IPS-18a (cell line): Measurements from ENCODE around the gene GAA.

ENCODE experiments used
- H3K27ac ChIP-seq: one replicate; pipeline ENCODE4 v1.5.1; 2013; ENCODE audit warnings: low read length
- H3K27me3 ChIP-seq: one replicate; pipeline ENCODE4 v1.6.1; 2013; ENCODE audit warnings: mild to moderate bottlenecking, low read length; ENCODE audit not compliant: control insufficient read depth, insufficient read depth
- H3K36me3 ChIP-seq: one replicate; pipeline ENCODE4 v1.6.1; 2013; ENCODE audit warnings: low read depth, low read length; ENCODE audit not compliant: control insufficient read depth
- H3K4me1 ChIP-seq: one replicate; pipeline ENCODE4 v1.6.1; 2013; ENCODE audit warnings: low read depth, low read length; ENCODE audit not compliant: control insufficient read depth
- H3K4me3 ChIP-seq: one replicate; pipeline ENCODE4 v1.5.1; 2013; ENCODE audit warnings: low read length
- H3K9ac ChIP-seq: one replicate; pipeline ENCODE4 v1.6.1; 2013; ENCODE audit warnings: mild to moderate bottlenecking, low read length, moderate library complexity
- H3K9me3 ChIP-seq: one replicate; pipeline ENCODE4 v1.6.1; 2013; ENCODE audit warnings: low read depth, low read length; ENCODE audit not compliant: control insufficient read depth

GAA gene

DNA sequence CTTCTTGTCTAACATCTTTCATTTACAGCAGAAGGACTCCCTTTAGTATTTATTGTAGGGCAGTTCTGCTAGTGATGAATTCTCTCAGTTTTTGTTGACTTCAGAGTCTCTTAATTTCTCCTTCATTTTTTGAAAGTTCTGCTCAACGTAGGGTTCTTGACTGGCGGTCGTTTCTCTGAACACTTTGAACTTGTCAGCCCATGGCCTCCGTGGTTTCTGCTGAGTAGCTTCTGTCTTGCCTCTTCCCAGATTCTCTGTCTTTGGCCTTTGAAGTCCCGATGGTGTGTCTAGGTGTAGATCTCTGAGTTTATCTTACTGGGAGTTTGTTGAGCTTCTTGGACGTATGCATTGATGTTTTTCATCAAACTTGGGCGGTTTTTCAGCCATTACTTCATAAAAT lies 13.4 kb downstream of the GAA start:
- Histone ChIP-seq H3K9me3 (no peaks in the 10 kb centered on the region), H3K36me3 (no peaks in the 10 kb centered on the region), H3K4me1 (no peaks in the 10 kb centered on the region), H3K27me3 (no peaks in the 10 kb centered on the region), H3K9ac (no peak overlapping the region), H3K4me3 (no peak overlapping the region), H3K27ac (no peak overlapping the region)

DNA sequence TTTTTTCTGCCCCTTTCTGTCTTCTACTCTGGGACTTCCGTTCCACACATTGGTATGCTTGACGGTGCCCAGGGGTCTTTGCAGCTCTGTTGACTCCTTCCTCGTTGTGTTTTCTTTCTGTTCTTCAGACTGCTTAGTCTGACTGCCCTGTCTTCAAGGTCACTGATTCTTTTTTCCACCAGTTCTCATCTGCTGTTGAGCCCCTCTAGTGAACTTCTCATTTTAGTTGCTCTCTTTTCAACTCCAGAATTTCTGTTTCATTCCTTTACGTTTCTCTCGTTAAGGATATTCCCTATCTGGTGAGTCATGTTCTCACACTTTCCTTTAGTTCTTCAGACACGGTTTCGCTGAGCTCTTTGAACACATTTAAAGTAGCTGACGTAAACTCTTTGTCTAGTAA lies 13.8 kb downstream of the GAA start:
- no peaks in the 10 kb centered on the region for H3K9me3 ChIP-seq
- no peaks in the 10 kb centered on the region for H3K27me3 ChIP-seq
- H3K4me3 ChIP-seq, result no peak overlapping the region
- H3K4me1 ChIP-seq, result no peaks in the 10 kb centered on the region
- no peak overlapping the region for H3K9ac ChIP-seq
- H3K27ac ChIP-seq, result no peak overlapping the region
- no peaks in the 10 kb centered on the region for H3K36me3 ChIP-seq

DNA sequence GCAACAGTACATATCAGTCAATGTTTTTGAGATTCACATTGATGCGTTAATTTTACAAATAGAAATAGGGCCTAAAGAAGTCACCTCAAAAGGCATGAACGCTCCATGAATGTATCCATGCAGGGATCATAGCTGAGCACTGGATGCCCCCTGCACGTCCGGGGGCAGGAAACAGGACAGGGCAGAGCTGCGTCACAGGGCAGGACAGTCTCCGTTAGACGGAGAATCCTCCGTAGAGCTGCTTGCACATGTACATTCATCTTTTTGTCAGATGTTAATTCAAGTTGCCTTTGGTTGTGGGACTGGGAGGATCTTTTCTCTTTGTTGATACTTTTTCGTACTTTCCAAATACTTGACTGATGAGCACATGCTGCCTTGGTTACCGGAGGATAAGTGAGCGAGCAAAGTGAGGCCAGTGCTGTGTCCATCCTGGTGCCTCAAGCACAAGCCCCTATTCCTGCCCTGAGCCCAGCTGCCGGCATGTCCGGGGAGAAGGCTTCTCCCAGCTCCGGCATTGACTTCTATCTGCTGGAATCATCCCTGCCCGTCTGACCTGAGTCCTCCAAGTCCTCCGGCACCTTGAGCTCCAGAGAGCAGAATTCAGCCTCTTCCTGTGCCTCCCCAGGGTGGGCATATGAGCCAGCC lies 15.0 kb downstream of the GAA start:
- Histone ChIP-seq H3K4me3 (no peak overlapping the region), H3K9ac (no peak overlapping the region), H3K36me3 (no peaks in the 10 kb centered on the region), H3K27me3 (no peaks in the 10 kb centered on the region), H3K27ac (no peak overlapping the region), H3K9me3 (no peaks in the 10 kb centered on the region), H3K4me1 (no peaks in the 10 kb centered on the region)

DNA sequence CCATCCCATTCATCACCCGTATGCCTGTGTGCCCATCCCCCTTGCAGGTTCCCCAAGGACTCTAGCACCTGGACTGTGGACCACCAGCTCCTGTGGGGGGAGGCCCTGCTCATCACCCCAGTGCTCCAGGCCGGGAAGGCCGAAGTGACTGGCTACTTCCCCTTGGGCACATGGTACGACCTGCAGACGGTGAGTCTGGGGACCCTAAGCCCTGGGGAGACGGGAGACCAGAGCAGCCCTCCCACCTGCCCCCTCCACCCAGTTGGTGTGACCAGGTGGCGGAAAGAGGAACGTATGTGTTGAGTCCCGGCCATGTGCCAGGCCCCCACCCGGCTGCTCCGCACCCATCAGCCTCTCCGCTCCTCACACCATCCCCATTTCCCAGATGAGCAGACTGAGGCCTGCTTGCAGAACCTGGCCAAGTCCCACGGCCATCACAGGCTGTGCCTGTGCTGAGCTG lies 15.6 kb downstream of the GAA start:
- no peak overlapping the region for H3K4me3 ChIP-seq
- H3K4me1 ChIP-seq, result no peaks in the 10 kb centered on the region
- H3K27ac ChIP-seq, result no peak overlapping the region
- H3K9ac ChIP-seq, result no peak overlapping the region
- H3K36me3 ChIP-seq, result no peaks in the 10 kb centered on the region
- H3K27me3 ChIP-seq, result no peaks in the 10 kb centered on the region
- no peaks in the 10 kb centered on the region for H3K9me3 ChIP-seq

DNA sequence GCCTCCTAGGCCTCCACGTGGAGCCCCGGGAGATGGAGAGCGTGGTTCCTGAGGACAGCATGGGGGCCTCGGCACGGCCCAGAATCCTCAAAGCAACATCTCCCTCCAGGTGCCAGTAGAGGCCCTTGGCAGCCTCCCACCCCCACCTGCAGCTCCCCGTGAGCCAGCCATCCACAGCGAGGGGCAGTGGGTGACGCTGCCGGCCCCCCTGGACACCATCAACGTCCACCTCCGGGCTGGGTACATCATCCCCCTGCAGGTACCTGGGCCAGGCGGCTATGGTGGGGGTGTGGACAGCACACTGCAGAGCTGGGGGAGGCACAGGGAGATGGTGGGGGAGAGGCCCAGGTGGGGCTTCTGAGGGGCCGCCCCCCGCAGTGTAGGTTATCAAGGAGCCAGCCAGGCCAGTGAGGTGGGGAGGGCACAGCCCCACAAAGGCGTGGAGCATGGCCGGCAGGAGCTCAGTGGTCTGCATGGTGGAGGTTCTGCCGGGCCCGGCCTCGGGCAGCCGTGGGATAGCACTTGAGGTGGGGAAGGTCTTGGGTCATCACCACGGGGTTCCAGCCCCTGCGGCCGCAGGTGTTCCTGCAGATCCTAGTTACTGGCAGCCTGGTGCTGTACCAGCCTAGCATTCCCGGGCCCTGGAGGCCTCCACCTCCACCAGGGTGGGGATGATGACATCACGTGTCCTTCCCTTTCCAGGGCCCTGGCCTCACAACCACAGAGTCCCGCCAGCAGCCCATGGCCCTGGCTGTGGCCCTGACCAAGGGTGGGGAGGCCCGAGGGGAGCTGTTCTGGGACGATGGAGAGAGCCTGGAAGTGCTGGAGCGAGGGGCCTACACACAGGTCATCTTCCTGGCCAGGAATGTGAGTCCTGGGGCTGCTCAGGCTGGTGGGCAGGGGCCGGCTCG lies 16.4 kb downstream of the GAA start:
- Histone ChIP-seq H3K9me3 (no peaks in the 10 kb centered on the region), H3K9ac (no peak overlapping the region), H3K36me3 (no peaks in the 10 kb centered on the region), H3K27ac (no peak overlapping the region), H3K27me3 (no peaks in the 10 kb centered on the region), H3K4me3 (no peak overlapping the region), H3K4me1 (no peaks in the 10 kb centered on the region)

DNA sequence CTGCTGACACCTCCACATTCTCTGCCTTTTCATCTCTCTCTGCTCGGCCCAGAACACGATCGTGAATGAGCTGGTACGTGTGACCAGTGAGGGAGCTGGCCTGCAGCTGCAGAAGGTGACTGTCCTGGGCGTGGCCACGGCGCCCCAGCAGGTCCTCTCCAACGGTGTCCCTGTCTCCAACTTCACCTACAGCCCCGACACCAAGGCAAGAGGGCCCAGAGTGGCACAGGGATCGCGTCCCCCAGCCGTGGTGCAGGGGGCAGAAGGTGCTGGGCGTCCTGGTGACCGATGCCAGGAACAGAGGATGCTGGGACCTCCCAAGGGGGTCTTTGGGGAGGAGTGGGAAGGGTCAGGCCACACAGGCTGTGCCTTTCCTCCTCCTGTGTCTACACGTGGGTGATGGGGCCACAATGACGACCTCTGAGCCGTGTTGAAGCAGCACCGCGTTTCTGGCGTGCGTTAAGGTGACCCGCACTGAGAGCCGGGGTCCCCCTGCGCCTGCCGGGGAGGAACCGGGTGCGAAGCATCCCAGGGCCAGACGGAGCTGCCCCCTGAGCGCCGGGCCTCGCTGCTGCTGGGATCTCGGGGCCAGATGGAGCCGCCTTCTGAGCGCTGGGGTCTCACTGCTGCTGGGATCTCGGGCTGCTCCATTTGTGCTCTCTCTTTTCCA lies 17.4 kb downstream of the GAA start:
- H3K36me3 ChIP-seq, result no peaks in the 10 kb centered on the region
- H3K27ac ChIP-seq, result no peak overlapping the region
- no peak overlapping the region for H3K9ac ChIP-seq
- H3K9me3 ChIP-seq, result no peaks in the 10 kb centered on the region
- peaks cover under 1% of the 10 kb centered on the region for H3K4me1 ChIP-seq
- no peak overlapping the region for H3K4me3 ChIP-seq
- H3K27me3 ChIP-seq, result no peaks in the 10 kb centered on the region

DNA sequence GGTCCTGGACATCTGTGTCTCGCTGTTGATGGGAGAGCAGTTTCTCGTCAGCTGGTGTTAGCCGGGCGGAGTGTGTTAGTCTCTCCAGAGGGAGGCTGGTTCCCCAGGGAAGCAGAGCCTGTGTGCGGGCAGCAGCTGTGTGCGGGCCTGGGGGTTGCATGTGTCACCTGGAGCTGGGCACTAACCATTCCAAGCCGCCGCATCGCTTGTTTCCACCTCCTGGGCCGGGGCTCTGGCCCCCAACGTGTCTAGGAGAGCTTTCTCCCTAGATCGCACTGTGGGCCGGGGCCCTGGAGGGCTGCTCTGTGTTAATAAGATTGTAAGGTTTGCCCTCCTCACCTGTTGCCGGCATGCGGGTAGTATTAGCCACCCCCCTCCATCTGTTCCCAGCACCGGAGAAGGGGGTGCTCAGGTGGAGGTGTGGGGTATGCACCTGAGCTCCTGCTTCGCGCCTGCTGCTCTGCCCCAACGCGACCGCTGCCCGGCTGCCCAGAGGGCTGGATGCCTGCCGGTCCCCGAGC lies 17.9 kb downstream of the GAA start:
- Histone ChIP-seq H3K36me3 (no peaks in the 10 kb centered on the region), H3K4me3 (no peak overlapping the region), H3K9me3 (no peaks in the 10 kb centered on the region), H3K27me3 (no peaks in the 10 kb centered on the region), H3K9ac (no peak overlapping the region), H3K4me1 (peaks cover 7% of the 10 kb centered on the region), H3K27ac (no peak overlapping the region)

DNA sequence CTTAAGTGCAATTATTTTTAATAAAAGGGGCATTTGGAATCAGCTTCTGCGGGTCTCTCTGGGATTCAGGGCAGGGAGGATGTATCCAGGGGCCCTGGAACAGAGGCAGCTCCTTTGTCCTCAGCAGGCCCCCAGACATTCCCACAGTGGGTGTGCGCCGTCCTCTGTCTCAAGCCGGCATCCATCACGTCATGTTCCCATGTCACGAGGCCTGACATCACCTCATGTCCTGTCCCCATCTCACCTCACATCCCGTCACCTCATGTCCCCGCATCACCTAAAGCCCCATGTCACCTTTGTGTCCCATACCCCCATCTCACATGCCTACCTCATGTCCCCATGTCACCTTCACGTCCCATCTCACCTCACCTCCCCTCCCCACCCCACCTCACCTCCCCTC lies 18.5 kb downstream of the GAA start:
- H3K4me1 ChIP-seq, result peaks cover 12% of the 10 kb centered on the region
- H3K9me3 ChIP-seq, result no peaks in the 10 kb centered on the region
- no peak overlapping the region for H3K27ac ChIP-seq
- no peaks in the 10 kb centered on the region for H3K36me3 ChIP-seq
- H3K4me3 ChIP-seq, result no peak overlapping the region
- no peak overlapping the region for H3K9ac ChIP-seq
- H3K27me3 ChIP-seq, result no peaks in the 10 kb centered on the region

DNA sequence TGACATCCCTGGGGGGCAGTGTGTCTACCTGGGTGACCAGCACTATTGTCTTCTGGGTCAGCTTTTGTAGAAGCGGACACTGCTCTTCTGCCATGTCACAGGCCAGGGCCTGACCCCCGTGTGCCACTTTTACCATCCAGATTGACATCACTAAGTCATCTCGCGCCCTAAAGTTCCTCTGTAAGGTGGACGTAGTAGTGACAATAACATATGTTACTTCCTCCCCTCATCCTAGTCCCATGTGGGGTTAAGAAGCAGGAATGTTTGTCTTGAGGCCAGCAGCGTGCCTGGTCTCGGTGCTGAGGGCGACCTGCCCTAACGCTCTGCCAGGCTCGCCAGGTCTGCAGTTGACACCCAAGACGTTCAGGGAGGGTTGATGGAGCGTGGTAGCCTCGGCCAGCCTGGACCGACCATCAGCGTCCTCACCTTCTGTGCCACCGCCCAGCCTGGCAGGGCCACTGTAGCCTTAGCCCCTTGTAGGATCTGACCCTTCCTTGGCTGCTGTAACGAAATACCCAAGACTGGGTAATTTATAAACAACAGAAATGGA lies 20.7 kb downstream of the GAA start:
- Histone ChIP-seq H3K9me3 (no peaks in the 10 kb centered on the region), H3K27ac (no peak overlapping the region), H3K4me1 (peaks cover 13% of the 10 kb centered on the region), H3K36me3 (no peaks in the 10 kb centered on the region), H3K9ac (no peak overlapping the region), H3K27me3 (no peaks in the 10 kb centered on the region), H3K4me3 (no peak overlapping the region)

DNA sequence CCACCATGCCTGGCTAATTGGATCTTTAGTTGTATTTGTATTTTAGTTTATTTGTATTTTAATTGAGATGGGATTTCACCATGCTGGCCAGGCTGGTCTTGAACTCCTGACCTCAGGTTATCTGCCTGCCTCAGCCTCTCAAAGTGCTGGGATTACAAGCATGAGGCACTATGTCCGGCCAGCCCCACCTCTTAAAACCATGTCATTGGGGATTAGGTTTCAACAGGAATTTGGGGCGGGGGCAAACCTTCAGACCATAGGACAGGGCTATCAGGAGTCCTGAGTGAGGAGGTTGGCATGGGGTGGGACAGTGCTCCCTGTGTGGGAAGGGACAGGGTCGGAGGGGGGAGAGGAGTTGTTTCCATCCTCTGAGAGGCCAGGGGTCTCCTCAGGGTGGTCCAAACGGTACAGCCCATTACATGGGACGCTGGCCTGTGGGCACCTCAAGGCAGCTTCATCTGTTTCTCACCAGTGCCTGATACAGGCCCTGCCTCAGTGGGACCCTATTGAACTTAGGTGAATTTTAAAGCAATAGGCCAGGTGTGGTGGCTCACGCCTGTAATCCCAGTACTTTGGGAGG lies 21.6 kb downstream of the GAA start:
- H3K27ac ChIP-seq, result no peak overlapping the region
- H3K9me3 ChIP-seq, result no peaks in the 10 kb centered on the region
- no peaks in the 10 kb centered on the region for H3K27me3 ChIP-seq
- H3K4me1 ChIP-seq, result peaks cover 13% of the 10 kb centered on the region
- H3K36me3 ChIP-seq, result no peaks in the 10 kb centered on the region
- no peak overlapping the region for H3K4me3 ChIP-seq
- no peak overlapping the region for H3K9ac ChIP-seq

DNA sequence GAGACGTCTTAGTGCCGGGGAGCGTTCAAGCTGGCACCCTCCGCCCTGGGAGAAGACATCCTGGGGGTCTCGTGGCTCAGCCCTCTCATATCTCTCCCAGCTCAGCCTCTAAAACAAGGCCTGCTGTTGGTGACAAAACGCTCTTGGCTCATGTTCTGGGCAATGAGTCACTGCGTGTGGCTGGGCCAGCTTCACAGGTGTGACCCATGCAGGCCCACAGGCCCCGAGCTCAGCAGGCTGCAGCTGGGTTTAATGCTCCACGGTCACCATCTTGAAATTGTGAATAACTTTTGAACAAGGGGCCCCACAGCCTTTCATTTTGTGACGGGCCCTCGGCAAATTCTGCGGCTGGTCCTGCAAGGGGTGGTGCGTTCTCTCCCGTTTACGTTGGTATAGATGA lies 22.4 kb downstream of the GAA start:
- Histone ChIP-seq H3K36me3 (no peaks in the 10 kb centered on the region), H3K9me3 (no peaks in the 10 kb centered on the region), H3K27me3 (no peaks in the 10 kb centered on the region), H3K4me3 (peak overlapping the region; percentile 22), H3K9ac (peak overlapping the region; percentile 38), H3K4me1 (peaks cover 16% of the 10 kb centered on the region), H3K27ac (peak overlapping the region; percentile 47)
